ENCODE data around the gene CHN2.

DNA sequence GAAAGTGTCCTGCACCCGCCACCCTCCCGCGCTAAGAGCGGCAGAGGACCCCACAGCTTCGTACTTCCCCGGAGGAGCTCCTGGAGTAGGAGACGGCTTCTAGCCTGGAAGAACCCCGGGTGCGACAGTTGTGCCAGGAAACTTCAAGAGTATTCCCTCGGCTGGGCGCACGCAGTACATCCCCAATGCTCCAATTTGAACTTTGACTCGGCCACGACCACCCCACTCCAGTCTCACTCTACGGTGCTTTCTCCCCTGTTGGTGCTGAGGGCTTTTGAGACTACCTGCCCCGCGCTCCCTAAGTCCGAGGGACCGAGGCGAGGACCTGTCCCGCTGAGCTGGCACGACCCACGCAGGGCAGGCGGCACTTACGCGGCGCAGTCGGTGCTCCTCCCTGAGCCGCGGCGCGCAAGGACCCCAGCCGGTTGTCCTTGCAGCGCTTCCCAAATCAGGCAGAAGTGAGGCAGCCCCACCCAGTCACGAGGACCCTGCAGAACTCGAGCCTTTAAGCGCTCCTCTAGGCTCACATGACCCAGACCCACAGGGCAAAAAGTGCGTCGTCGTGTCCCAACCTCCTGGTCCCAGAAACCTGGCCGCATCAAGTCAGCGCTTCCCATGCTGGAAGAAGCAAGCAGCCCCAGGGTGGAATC lies 48.4 kb upstream of the CHN2 start, which contains the start of gene CPVL:
- TF ChIP-seq, protein P1, sequence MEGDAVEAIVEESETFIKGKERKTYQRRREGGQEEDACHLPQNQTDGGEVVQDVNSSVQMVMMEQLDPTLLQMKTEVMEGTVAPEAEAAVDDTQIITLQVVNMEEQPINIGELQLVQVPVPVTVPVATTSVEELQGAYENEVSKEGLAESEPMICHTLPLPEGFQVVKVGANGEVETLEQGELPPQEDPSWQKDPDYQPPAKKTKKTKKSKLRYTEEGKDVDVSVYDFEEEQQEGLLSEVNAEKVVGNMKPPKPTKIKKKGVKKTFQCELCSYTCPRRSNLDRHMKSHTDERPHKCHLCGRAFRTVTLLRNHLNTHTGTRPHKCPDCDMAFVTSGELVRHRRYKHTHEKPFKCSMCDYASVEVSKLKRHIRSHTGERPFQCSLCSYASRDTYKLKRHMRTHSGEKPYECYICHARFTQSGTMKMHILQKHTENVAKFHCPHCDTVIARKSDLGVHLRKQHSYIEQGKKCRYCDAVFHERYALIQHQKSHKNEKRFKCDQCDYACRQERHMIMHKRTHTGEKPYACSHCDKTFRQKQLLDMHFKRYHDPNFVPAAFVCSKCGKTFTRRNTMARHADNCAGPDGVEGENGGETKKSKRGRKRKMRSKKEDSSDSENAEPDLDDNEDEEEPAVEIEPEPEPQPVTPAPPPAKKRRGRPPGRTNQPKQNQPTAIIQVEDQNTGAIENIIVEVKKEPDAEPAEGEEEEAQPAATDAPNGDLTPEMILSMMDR (IDR thresholded peaks at IDR 0.05), result no peak
- no peak for TF ChIP-seq POLR2AphosphoS5 (IDR thresholded peaks at IDR 0.05)
